Suppressor macrophage treated with lipopolysaccharide for 1 hour (primary cell): ENCODE data around the gene AQP4.
A peak's percentile ranks its signal among the peaks of the same experiment; 100 is the strongest.

ENCODE experiments used
- DNase-seq, 3 donors: peaks; one replicate each; pipeline ENCODE4 v3.0.0-alpha.2; 2020 to 2022

AQP4 gene

DNA sequence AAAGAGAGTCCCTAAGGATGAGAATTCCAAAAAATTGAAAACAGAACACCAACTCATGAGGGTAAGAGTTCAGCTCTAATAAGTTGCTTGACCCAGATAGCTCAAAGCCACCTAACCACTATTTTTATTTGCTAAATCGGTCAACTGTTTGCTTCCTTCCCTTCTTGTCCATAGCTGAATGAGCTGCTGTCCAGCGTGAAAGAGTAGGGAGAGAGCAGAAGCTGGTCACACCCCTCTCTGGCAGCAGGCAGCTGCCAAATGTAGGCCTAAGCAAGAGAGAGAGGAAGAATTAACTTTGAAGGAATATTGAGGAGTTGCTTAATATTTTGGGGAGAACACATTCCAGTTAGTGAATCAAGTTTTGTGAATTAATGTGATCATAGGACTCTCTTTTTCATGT, 25.9 kb downstream of the AQP4 start:
- DNase-seq: no peak

GRCh38 chr18:26832302-26832701, 33.2 kb downstream of the AQP4 start:
- no peak for DNase-seq

DNA sequence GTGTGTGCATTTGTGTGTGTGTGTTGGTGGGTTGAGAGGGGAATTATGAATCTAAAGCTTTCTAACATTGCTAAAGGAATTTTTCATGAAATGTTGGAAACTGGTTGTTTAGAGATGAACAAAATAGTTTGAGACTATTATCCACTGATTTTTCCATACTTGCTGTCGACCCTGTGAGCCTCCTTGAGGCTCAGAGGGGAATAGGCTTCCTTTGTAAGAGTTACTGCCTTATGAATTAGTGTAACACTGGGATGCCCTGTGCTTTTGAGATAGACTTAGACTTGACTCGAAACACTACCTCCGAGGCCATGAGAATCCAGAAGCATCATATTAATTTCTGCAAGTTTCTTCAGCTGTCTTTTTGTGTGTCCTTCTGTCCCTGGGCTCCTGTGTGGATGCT, 37.9 kb downstream of the AQP4 start:
- DNase-seq: no peak

- DNase-seq: no peak
Measured at GRCh38 chr18:26826656-26827235, 38.8 kb downstream of the AQP4 start.

- no peak for DNase-seq
Measured at GRCh38 chr18:26821181-26821580, 44.3 kb downstream of the AQP4 start.

DNA sequence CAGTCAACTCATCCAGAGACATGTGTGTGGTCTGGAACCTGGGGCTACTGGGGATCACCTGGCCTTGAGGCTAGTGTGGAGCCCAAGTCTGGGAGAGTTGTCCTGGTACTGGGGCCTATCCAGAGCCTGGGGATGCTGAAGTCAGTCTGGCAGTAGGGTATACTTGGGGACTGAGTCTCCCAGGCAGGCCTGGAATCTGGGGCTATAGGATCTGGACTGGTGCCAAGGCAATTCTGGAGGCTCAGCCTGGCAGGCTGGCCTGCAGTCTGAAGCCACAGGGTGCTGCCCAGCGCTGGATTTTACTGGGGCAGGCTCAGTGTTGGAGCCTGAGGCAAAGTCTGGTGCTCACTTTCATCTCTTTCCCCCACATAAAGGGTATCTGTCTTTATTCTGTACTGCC, 46.5 kb downstream of the AQP4 start:
- DNase-seq: no peak

DNA sequence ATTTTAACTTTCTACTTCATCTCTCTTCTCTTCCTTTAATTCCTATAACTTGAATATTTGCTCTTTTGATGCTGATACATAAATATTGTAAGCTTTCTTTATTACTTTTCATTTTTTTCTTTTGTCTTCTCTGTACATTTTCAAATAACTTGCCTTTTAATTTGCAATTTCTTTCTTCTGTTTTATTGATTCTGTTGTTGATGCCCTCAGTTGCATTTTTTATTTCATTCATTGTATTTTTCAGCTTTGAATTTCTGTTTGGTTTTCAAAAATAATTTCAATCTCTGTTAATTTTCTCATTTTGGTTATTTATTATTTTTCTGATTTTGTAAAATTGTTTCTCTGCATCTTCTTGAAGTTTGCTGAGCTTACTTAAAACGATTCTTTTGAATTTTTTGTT, 47.0 kb downstream of the AQP4 start:
- DNase-seq: no peak

DNA sequence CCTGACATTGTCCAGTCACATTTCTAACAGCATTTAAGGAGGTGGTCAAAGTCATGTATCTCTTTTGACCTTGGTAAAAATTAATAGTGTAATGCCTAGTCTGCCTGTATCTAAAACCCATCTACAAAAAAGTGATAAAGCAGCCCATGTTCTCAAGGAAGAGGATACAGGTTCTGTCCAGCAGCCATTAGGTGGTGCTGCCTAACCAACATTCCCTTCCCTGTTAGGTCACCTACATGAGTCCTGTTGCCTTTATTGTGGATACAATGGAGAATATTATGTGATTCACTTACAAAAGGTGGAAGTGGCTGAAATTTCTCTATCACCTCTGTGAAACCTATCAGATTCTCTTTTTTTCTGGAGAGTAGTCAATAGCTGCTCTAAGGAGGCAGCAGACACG, 52.5 kb downstream of the AQP4 start:
- DNase-seq: peak in 2 of 3 donors; percentile 22 to 35

DNA sequence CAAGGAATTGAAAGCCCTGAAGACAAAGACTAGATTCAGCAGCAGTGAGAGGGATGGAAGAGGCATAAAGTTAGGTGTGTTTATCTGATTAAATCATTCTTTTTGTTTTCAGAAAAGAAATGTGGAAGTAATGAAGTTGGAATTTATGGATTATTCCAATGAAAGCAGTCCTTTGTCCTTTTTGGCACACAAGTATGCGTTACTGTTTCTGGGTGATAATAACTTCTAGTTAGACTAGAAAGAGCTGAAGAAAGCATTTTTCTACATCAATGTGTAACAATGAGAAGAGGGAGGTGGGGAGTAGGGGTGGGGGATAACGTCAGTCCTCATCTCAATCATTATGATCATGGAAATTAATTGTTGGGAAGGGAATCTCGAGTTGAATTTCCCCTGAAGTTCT, 53.0 kb downstream of the AQP4 start:
- no peak for DNase-seq

- DNase-seq: peak; percentile 59 to 75 (median 74)
Measured at GRCh38 chr18:26809346-26809745, 56.2 kb downstream of the AQP4 start.

- no peak for DNase-seq
Measured at GRCh38 chr18:26806224-26806623, 59.3 kb downstream of the AQP4 start.

- DNase-seq: peak in 1 of 3 donors; percentile 15
Measured at GRCh38 chr18:26804519-26804918, 61.0 kb downstream of the AQP4 start.

DNA sequence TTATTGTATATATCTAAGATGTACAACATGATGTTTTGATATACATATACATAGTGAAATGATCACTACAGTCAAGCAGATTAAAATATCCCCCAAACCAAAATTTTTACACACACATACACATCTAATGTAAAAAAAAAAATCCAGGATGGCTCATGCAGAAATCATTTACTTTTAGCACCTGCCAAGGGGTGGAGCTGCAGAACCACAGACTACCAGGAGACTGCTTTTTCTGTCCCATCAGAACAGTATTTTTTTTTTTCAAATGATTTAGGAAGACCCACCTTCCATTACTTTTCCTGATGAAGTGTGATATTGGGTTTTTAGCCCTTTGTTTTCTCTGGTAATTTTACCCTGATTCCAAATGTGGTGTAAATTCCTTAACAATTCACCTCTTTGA, 61.9 kb downstream of the AQP4 start:
- DNase-seq: no peak

- DNase-seq: no peak
Measured at GRCh38 chr18:26802330-26803200, 62.9 kb downstream of the AQP4 start.
